Vagina (tissue), 2 donors: ENCODE measurements around the gene LCN1. TPM values are rescaled to one million over a fixed set of nuclear protein-coding genes. Genes with fewer than 3 reads are reported as not detected.

Experiments
- DNase-seq, 2 donors: peaks; one replicate each; pipeline ENCODE4 v3.0.0-alpha.2; 2017; ENCODE audit errors: extremely low spot score in 2 of 2
- H3K27ac ChIP-seq: fragments of 200-600 bp; sonication (generic); one replicate; pipeline ENCODE4 v1.5.1; 2019
- H3K27me3 ChIP-seq: fragments of 200-600 bp; sonication (generic); one replicate; pipeline ENCODE4 v1.5.1; 2019
- H3K36me3 ChIP-seq, 2 donors: fragments of 200-600 bp; sonication (generic); one replicate each; pipeline ENCODE4 v1.5.1; 2017 to 2019
- H3K4me1 ChIP-seq: fragments of 200-600 bp; sonication (generic); one replicate; pipeline ENCODE4 v1.5.1; 2019
- H3K4me3 ChIP-seq, 2 donors: fragments of 200-600 bp; sonication (generic); 1 replicate in 1 of 2; 2 replicates in 1 of 2; pipeline ENCODE4 v1.5.1; 2016 to 2019
- H3K9me3 ChIP-seq: fragments of 200-600 bp; sonication (generic); one replicate; pipeline ENCODE4 v1.5.1; 2019
- CTCF ChIP-seq, 3 experiments: fragments of 450-650 bp in 2 of 3; fragments of 200-600 bp in 1 of 3; sonication (generic) in 1 of 3; IDR thresholded peaks; one replicate each; pipeline ENCODE4 v1.5.1; 2017 to 2019; ENCODE audit warnings: antibody characterized with exemption in 3 of 3, mild to moderate bottlenecking in 2 of 3, moderate library complexity in 2 of 3
- POLR2A ChIP-seq, 2 donors: fragments of 450-650 bp; IDR thresholded peaks; one replicate each; pipeline ENCODE4 v1.6.1; 2017; ENCODE audit warnings: antibody characterized with exemption in 2 of 2, mild to moderate bottlenecking in 2 of 2, moderate library complexity in 2 of 2
- POLR2AphosphoS5 ChIP-seq, 2 donors: sonication (generic); formaldehyde crosslinking; IDR thresholded peaks; one replicate each; pipeline ENCODE4 v1.9.0; 2017; ENCODE audit warnings: antibody characterized with exemption in 2 of 2, mild to moderate bottlenecking in 2 of 2, low read depth in 1 of 2; ENCODE audit not compliant: insufficient read depth in 1 of 2
- intact Hi-C: fragments of 100-400 bp; cut with DNase I; formaldehyde crosslinking; loops from one replicate; pipeline ENCODE4 v1.15.1; 2023
- total RNA-seq: library from RNA; depleted of rRNA; stranded (reverse); fragments of >200 nt; gene quantifications from one replicate; pipeline ENCODE4 v1.2.3, GENCODE V29; 2016

The LCN1 gene
- total RNA-seq, 1 donor from 2014 or later, result not detected

- TF ChIP-seq CTCF (IDR thresholded peaks at IDR 0.05) (no peak), POLR2A (IDR thresholded peaks at IDR 0.05) (no peak), POLR2AphosphoS5 (IDR thresholded peaks at IDR 0.05; ENCODE audit: insufficient read depth in 1 of 2, low read depth in 1 of 2) (no peak)
- Histone ChIP-seq H3K4me3 (no peak overlapping the region), H3K4me1 (no peaks in the 10 kb centered on the region), H3K36me3 (no peaks in the 10 kb centered on the region), H3K27ac (no peak overlapping the region), H3K9me3 (no peaks in the 10 kb centered on the region), H3K27me3 (no peaks in the 10 kb centered on the region)
- intact Hi-C loops, result no loop called here
- no peak for DNase-seq
These were observed 5.9 kb upstream of the LCN1 start for GRCh38 chr9:135515083-135515951.

GRCh38 chr9:135516132-135516860, 4.9 kb upstream of the LCN1 start:
- no peak for DNase-seq
- no peak overlapping the region for H3K27ac ChIP-seq
- intact Hi-C loops, result no loop called here
- no peak for TF ChIP-seq CTCF (IDR thresholded peaks at IDR 0.05)
- no peak for TF ChIP-seq POLR2A (IDR thresholded peaks at IDR 0.05)
- no peak for TF ChIP-seq POLR2AphosphoS5 (IDR thresholded peaks at IDR 0.05; ENCODE audit: insufficient read depth in 1 of 2, low read depth in 1 of 2)
- no peaks in the 10 kb centered on the region for H3K27me3 ChIP-seq
- H3K4me3 ChIP-seq, result no peak overlapping the region
- no peaks in the 10 kb centered on the region for H3K36me3 ChIP-seq
- H3K4me1 ChIP-seq, result no peaks in the 10 kb centered on the region
- H3K9me3 ChIP-seq, result no peaks in the 10 kb centered on the region

- Histone ChIP-seq H3K27ac (no peak overlapping the region), H3K36me3 (no peaks in the 10 kb centered on the region), H3K4me3 (no peak overlapping the region), H3K9me3 (no peaks in the 10 kb centered on the region), H3K27me3 (no peaks in the 10 kb centered on the region), H3K4me1 (no peaks in the 10 kb centered on the region)
- no peak for DNase-seq
- intact Hi-C loops, result no loop called here
- TF ChIP-seq POLR2A (IDR thresholded peaks at IDR 0.05), result no peak
- TF ChIP-seq POLR2AphosphoS5 (IDR thresholded peaks at IDR 0.05; ENCODE audit: insufficient read depth in 1 of 2, low read depth in 1 of 2), result no peak
- TF ChIP-seq CTCF (IDR thresholded peaks at IDR 0.05), result no peak
These were observed 3.8 kb upstream of the LCN1 start for GRCh38 chr9:135517407-135517822.

- intact Hi-C loops, result no loop called here
- H3K9me3 ChIP-seq, result no peaks in the 10 kb centered on the region
- DNase-seq, result no peak
- no peak overlapping the region for H3K4me3 ChIP-seq
- H3K27me3 ChIP-seq, result no peaks in the 10 kb centered on the region
- H3K36me3 ChIP-seq, result no peaks in the 10 kb centered on the region
- H3K4me1 ChIP-seq, result no peaks in the 10 kb centered on the region
- TF ChIP-seq POLR2A (IDR thresholded peaks at IDR 0.05), result no peak
- no peak for TF ChIP-seq CTCF (IDR thresholded peaks at IDR 0.05)
- no peak for TF ChIP-seq POLR2AphosphoS5 (IDR thresholded peaks at IDR 0.05; ENCODE audit: insufficient read depth in 1 of 2, low read depth in 1 of 2)
- no peak overlapping the region for H3K27ac ChIP-seq
These were observed 1.9 kb upstream of the LCN1 start for GRCh38 chr9:135519179-135519971.
